ENCODE measurements around the gene SAP25.

Gene SAP25

GRCh38 chr7:100604028-100604975, 30.6 kb upstream of the SAP25 start:
- peak overlapping the region; percentile 88 to 92 for H3K27ac Mint-ChIP-seq
- H3K4me3 Mint-ChIP-seq = peak overlapping the region; percentile 87 to 88
- DNase-seq (peak; percentile 70 to 80 (median 79)), ATAC-seq (replicated peaks) (peak; percentile 79)
- no peaks in the 10 kb centered on the region for H3K27me3 Mint-ChIP-seq
- peaks cover 15 to 19% of the 10 kb centered on the region in 2 donors for H3K4me1 Mint-ChIP-seq (ENCODE audit: low read depth in 2 of 2)
- no peaks in the 10 kb centered on the region for H3K9me3 Mint-ChIP-seq
- H3K36me3 Mint-ChIP-seq (ENCODE audit: insufficient read depth) = peaks cover 9% of the 10 kb centered on the region

DNA sequence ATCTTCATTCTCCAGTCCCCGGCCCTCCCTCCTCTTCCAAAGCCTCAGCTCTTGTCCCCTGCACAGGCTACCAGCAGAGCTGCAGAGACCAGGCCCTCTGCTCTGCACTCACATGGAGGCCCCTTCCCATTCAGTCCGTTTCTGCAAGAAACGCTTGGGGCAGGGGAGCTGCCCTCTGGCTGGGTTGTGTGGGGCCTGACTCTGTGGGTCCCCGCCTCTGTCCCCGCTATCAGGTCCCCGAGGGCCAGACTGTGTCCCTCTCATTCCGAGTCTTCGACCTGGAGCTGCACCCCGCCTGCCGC, 30.0 kb upstream of the SAP25 start:
- peak overlapping the region; percentile 87 to 88 for H3K4me3 Mint-ChIP-seq
- H3K9me3 Mint-ChIP-seq = no peaks in the 10 kb centered on the region
- H3K27ac Mint-ChIP-seq = peak overlapping the region; percentile 88 to 92
- ATAC-seq (replicated peaks) (peak; percentile 3), DNase-seq (no peak)
- peaks cover 9% of the 10 kb centered on the region for H3K36me3 Mint-ChIP-seq (ENCODE audit: insufficient read depth)
- H3K4me1 Mint-ChIP-seq (ENCODE audit: low read depth in 2 of 2) = peaks cover 15 to 19% of the 10 kb centered on the region in 2 donors
- H3K27me3 Mint-ChIP-seq = no peaks in the 10 kb centered on the region

GRCh38 chr7:100602889-100603725, 29.4 kb upstream of the SAP25 start:
- DNase-seq = no peak
- no peaks in the 10 kb centered on the region for H3K9me3 Mint-ChIP-seq
- H3K36me3 Mint-ChIP-seq (ENCODE audit: insufficient read depth) = peaks cover 9% of the 10 kb centered on the region
- no peak for ATAC-seq (replicated peaks)
- peak overlapping the region; percentile 87 to 88 for H3K4me3 Mint-ChIP-seq
- no peaks in the 10 kb centered on the region for H3K27me3 Mint-ChIP-seq
- H3K4me1 Mint-ChIP-seq (ENCODE audit: low read depth in 2 of 2) = peaks cover 15 to 19% of the 10 kb centered on the region in 2 donors
- peak overlapping the region; percentile 88 to 92 for H3K27ac Mint-ChIP-seq

- H3K4me3 Mint-ChIP-seq = no peak overlapping the region
- peaks cover 9% of the 10 kb centered on the region for H3K36me3 Mint-ChIP-seq (ENCODE audit: insufficient read depth)
- H3K27ac Mint-ChIP-seq = no peak overlapping the region
- ATAC-seq (replicated peaks) (no peak), DNase-seq (no peak)
- no peaks in the 10 kb centered on the region for H3K9me3 Mint-ChIP-seq
- H3K4me1 Mint-ChIP-seq (ENCODE audit: low read depth in 2 of 2) = peaks cover 15 to 18% of the 10 kb centered on the region in 2 donors
- H3K27me3 Mint-ChIP-seq = no peaks in the 10 kb centered on the region
These were observed 27.0 kb upstream of the SAP25 start for GRCh38 chr7:100600730-100601038.

DNA sequence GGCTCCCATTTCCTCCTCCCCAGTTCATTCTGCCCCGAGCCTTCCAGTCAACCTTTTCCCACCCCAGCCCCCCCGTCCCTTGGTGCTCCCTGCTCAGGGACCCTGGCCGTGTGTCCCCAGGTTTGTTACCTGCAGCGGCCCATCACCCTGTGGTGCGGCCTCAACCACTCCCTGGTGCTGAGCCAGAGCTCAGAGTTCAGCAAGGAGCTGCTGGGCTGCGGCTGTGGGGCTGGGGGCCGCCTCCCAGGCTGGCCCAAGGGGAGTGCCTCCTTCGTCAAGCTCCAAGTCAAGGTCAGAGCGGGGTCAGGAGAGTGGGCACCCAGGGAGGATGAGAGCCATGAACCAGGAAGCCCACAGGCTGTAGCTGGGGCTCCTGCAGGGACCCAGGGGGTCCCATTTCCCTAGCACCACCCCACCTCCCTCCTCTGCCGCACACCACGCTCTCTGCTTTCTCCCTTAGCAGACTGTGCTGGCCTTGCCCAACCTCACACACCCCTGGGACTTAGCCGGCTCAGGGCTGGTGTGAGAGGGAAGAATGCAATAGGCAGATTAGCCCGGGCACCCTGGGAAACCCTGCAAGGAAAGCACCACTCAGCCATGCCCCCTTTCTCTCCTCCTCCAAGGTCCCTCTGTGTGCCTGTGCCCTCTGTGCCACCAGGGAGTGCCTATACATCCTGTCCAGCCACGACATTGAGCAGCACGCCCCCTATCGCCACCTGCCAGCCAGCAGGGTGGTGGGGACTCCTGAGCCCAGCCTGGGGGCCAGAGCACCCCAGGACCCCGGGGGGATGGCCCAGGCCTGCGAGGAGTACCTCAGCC, 26.4 kb upstream of the SAP25 start:
- H3K4me3 Mint-ChIP-seq = no peak overlapping the region
- peaks cover 9 to 12% of the 10 kb centered on the region in 2 donors for H3K4me1 Mint-ChIP-seq (ENCODE audit: low read depth in 2 of 2)
- no peaks in the 10 kb centered on the region for H3K27me3 Mint-ChIP-seq
- DNase-seq = no peak
- H3K27ac Mint-ChIP-seq = no peak overlapping the region
- peaks cover 6% of the 10 kb centered on the region for H3K36me3 Mint-ChIP-seq (ENCODE audit: insufficient read depth)
- no peak for ATAC-seq (replicated peaks)
- H3K9me3 Mint-ChIP-seq = no peaks in the 10 kb centered on the region

DNA sequence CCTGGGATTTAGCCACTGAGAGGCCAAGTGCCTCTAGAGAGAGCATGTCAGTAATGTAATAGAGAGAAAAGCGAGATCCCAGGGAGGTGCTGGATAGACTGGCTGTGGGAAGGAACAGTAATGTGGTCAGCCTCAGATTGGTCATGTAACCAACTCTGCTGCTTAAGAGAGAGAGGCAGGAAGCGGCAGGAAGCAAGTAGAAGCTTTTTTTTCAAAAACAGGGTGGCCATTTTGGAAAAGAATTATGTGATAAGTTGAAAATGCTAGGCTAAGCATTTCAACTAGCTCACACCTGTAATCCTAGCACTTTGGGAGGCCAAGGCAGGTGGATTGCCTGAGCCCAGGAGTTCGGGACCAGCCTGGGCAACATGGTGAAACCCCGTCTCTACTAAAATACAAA, 24.7 kb upstream of the SAP25 start:
- DNase-seq (no peak), ATAC-seq (replicated peaks) (no peak)
- H3K9me3 Mint-ChIP-seq = no peaks in the 10 kb centered on the region
- H3K36me3 Mint-ChIP-seq (ENCODE audit: insufficient read depth) = peaks cover 3% of the 10 kb centered on the region
- no peak overlapping the region for H3K27ac Mint-ChIP-seq
- H3K27me3 Mint-ChIP-seq = no peaks in the 10 kb centered on the region
- no peak overlapping the region for H3K4me3 Mint-ChIP-seq
- peaks cover 0 to 2% of the 10 kb centered on the region in 2 donors for H3K4me1 Mint-ChIP-seq (ENCODE audit: low read depth in 2 of 2)

DNA sequence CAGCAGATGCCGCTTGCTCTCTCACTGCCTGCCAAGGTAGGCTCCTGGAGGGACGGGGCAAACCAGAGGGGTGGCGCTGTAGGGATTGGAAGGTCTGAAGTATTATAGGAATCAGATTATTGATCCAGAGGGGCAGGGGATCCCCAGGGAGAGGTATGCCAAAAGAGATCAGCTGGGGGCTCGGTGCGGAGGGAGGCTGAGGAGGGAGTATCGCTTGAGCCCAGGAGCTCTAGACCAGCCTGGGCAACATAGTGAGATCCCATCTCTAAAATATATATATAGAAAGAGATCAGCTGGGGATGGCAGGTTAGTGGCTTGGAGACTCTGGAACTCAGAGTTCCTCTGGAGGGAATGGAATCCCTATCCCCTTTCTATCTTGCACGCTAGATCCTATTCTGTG, 21.5 kb upstream of the SAP25 start:
- no peak for ATAC-seq (replicated peaks)
- H3K4me1 Mint-ChIP-seq (ENCODE audit: low read depth in 2 of 2) = no peaks in the 10 kb centered on the region
- no peaks in the 10 kb centered on the region for H3K9me3 Mint-ChIP-seq
- peaks cover 17 to 22% of the 10 kb centered on the region in 2 donors for H3K27me3 Mint-ChIP-seq
- H3K4me3 Mint-ChIP-seq = no peak overlapping the region
- H3K27ac Mint-ChIP-seq = peak overlapping the region in 1 of 2 donors; percentile 33
- H3K36me3 Mint-ChIP-seq (ENCODE audit: insufficient read depth) = no peaks in the 10 kb centered on the region
- no peak for DNase-seq

- Mint-ChIP-seq H3K4me3 (no peak overlapping the region), H3K27ac (no peak overlapping the region), H3K9me3 (no peaks in the 10 kb centered on the region), H3K36me3 (ENCODE audit: insufficient read depth) (no peaks in the 10 kb centered on the region), H3K27me3 (peaks cover 22 to 27% of the 10 kb centered on the region in 2 donors), H3K4me1 (ENCODE audit: low read depth in 2 of 2) (peaks cover 0 to under 1% of the 10 kb centered on the region in 2 donors)
- ATAC-seq (replicated peaks) (no peak), DNase-seq (no peak)
These were observed 17.9 kb upstream of the SAP25 start for GRCh38 chr7:100591596-100591995.

DNA sequence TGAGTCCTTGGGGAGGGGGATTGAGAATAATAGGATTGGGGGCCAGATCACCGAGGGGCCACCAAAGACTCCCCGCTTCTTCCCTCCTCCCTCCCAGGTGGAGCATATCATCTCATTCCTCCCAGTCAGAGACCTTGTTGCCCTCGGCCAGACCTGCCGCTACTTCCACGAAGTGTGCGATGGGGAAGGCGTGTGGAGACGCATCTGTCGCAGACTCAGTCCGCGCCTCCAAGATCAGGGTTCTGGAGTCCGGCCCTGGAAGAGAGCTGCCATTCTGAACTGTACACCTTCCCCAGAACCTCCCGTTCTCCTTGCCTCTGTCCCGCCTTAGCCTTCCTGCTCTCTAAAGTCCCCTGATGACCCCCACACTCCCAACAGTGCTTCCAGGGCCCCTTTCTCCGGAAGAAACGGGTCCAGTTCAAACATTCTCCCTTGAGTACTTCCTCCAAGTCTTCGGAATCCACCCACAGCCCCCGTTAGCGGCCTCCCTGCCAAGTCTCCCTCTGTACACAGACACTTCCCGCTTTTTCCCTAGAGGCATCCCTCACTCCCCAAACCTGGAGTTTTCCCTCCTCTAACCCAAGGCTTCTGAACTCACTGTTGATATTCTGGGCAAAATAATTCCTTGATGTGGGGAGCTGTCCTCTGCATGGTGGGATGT, 16.5 kb upstream of the SAP25 start:
- Mint-ChIP-seq H3K36me3 (ENCODE audit: insufficient read depth) (peaks cover 13% of the 10 kb centered on the region), H3K27me3 (peaks cover 22 to 27% of the 10 kb centered on the region in 2 donors), H3K4me3 (no peak overlapping the region), H3K27ac (no peak overlapping the region), H3K9me3 (no peaks in the 10 kb centered on the region), H3K4me1 (ENCODE audit: low read depth in 2 of 2) (peaks cover 3 to 6% of the 10 kb centered on the region in 2 donors)
- no peak for DNase-seq
- no peak for ATAC-seq (replicated peaks)

DNA sequence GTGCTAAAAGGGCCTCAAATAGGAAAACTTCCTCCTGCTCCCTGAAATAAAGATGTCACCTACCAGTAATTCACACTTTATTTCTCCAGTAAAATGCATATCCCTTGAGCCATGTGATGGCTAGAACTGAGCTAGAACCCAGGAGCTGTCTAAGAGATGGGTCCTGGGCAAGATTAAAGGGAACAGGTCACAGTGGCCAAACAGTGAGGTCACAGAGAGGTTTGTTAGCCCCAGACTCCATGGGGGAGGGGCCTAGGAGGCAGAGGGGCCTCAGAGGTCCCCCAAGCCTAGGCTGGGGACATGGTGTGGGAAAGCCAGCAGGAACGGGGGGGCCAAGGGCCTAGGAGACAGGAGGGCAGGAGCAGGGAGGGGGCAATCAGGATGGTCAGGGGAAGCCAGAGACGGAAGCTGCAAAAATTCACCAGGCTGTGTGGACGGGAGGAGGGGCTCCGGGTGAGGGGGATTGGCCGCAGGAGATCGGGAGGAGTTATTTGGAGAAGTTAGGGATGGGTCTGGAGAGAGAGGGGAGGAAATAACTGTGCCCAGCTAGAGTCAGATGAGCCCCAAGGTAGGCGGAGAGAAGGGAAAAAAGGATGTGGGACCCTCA, 15.7 kb upstream of the SAP25 start:
- Mint-ChIP-seq H3K27me3 (peaks cover 22 to 27% of the 10 kb centered on the region in 2 donors), H3K4me3 (no peak overlapping the region), H3K4me1 (ENCODE audit: low read depth in 2 of 2) (peaks cover 11 to 14% of the 10 kb centered on the region in 2 donors), H3K27ac (no peak overlapping the region), H3K9me3 (no peaks in the 10 kb centered on the region), H3K36me3 (ENCODE audit: insufficient read depth) (peaks cover 18% of the 10 kb centered on the region)
- DNase-seq = no peak
- ATAC-seq (replicated peaks) = no peak

DNA sequence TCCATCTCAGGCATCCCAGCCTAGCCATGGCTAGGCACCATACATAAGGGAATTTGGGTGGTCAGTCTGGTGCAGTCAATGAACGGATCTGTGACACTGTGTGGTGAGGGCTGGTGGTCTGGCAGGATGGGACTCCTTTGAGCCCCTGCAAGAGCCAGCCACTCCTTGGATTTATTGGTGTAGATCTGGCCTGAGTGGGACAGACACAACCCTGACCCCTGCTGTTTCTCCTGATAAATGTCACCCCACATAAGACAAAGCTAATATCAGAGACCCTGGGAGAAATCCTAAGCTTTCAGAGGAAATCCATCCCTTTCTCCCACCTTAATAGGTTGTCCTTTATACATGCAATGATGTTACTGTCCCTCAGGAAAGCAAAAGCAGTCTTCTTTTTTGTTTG, 14.7 kb upstream of the SAP25 start:
- DNase-seq (no peak), ATAC-seq (replicated peaks) (no peak)
- no peak overlapping the region for H3K27ac Mint-ChIP-seq
- H3K4me3 Mint-ChIP-seq = peak overlapping the region in 1 of 2 donors; percentile 98
- H3K9me3 Mint-ChIP-seq = no peaks in the 10 kb centered on the region
- peaks cover 24% of the 10 kb centered on the region for H3K36me3 Mint-ChIP-seq (ENCODE audit: insufficient read depth)
- H3K27me3 Mint-ChIP-seq = peaks cover 22 to 27% of the 10 kb centered on the region in 2 donors
- peaks cover 21 to 22% of the 10 kb centered on the region in 2 donors for H3K4me1 Mint-ChIP-seq (ENCODE audit: low read depth in 2 of 2)

- H3K4me3 Mint-ChIP-seq = peak within 1 kb of the TSS; percentile 97 to 98
- no peaks in the 10 kb centered on the region for H3K9me3 Mint-ChIP-seq
- H3K27ac Mint-ChIP-seq = peak within 1 kb of the TSS; percentile 94 to 95
- H3K36me3 Mint-ChIP-seq (ENCODE audit: insufficient read depth) = peaks cover 33% of the 10 kb centered on the region
- ATAC-seq (replicated peaks) (peak; percentile 80), DNase-seq (peak; percentile 98 to 99 (median 99))
- peaks cover 7 to 18% of the 10 kb centered on the region in 2 donors for H3K27me3 Mint-ChIP-seq
- peaks cover 30 to 33% of the 10 kb centered on the region in 2 donors for H3K4me1 Mint-ChIP-seq (ENCODE audit: low read depth in 2 of 2)
These were observed 12.7 kb upstream of the SAP25 start, which contains the start of gene FBXO24 for GRCh38 chr7:100586266-100587025. Gene FBXO24 (plus strand): TSS chr7:100586328. CDS start chr7:100586626, 298 bp downstream.
